H9 (cell line): Measurements from ENCODE around the gene FICD. TPM values are rescaled to one million over a fixed set of nuclear protein-coding genes. Genes with fewer than 3 reads are reported as not detected.

Experiments used
- DNase-seq: peaks from one replicate; pipeline ENCODE4 v3.0.0-alpha.2; 2017
- H2AFZ ChIP-seq: one replicate; pipeline ENCODE4 v1.6.1; 2013; ENCODE audit warnings: mild to moderate bottlenecking, low read length, control low read depth, moderate library complexity
- H2AK5ac ChIP-seq: 2 replicates; pipeline ENCODE4 v1.6.1; 2013; ENCODE audit warnings: low read length, control low read depth, mixed read lengths; ENCODE audit not compliant: insufficient read length
- H2BK120ac ChIP-seq: one replicate; pipeline ENCODE4 v1.6.1; 2013; ENCODE audit warnings: low read depth, mild to moderate bottlenecking, low read length, control low read depth, inconsistent platforms; ENCODE audit not compliant: poor library complexity, severe bottlenecking
- H2BK12ac ChIP-seq: 2 replicates; pipeline ENCODE4 v1.6.1; 2013; ENCODE audit warnings: low read length, control low read depth, mixed read lengths, low read depth; ENCODE audit not compliant: insufficient read length
- H2BK15ac ChIP-seq: 2 replicates; pipeline ENCODE4 v1.6.1; 2013; ENCODE audit warnings: low read depth, low read length, control low read depth
- H2BK20ac ChIP-seq: one replicate; pipeline ENCODE4 v1.6.1; 2013; ENCODE audit warnings: low read depth, mild to moderate bottlenecking, low read length, control low read depth, inconsistent platforms; ENCODE audit not compliant: poor library complexity, severe bottlenecking
- H2BK5ac ChIP-seq: 2 replicates; pipeline ENCODE4 v1.6.1; 2013; ENCODE audit warnings: low read length, control low read depth, mixed read lengths; ENCODE audit not compliant: insufficient read length
- H3K14ac ChIP-seq: 2 replicates; pipeline ENCODE4 v1.6.1; 2013; ENCODE audit warnings: low read length, control low read depth; ENCODE audit not compliant: insufficient read depth
- H3K18ac ChIP-seq: 2 replicates; pipeline ENCODE4 v1.6.1; 2013; ENCODE audit warnings: low read depth, mild to moderate bottlenecking, mixed read lengths, low read length, control low read depth; ENCODE audit not compliant: insufficient read length
- H3K23ac ChIP-seq: 2 replicates; pipeline ENCODE4 v1.6.1; 2013; ENCODE audit warnings: low read length, control low read depth, mixed read lengths, low read depth; ENCODE audit not compliant: insufficient read length
- H3K23me2 ChIP-seq: 2 replicates; pipeline ENCODE4 v1.6.1; 2013; ENCODE audit warnings: low read depth, mild to moderate bottlenecking, mixed read lengths, low read length, control low read depth; ENCODE audit not compliant: insufficient read length, poor library complexity, severe bottlenecking
- H3K27ac ChIP-seq: 2 replicates; pipeline ENCODE4 v1.5.1; 2013; ENCODE audit warnings: low read length, control low read depth, mixed read lengths, low read depth; ENCODE audit not compliant: insufficient read length
- H3K27me3 ChIP-seq: 2 replicates; pipeline ENCODE4 v1.6.1; 2013; ENCODE audit warnings: low read length, control low read depth, inconsistent platforms; ENCODE audit not compliant: insufficient read depth
- H3K4ac ChIP-seq: 2 replicates; pipeline ENCODE4 v1.6.1; 2013; ENCODE audit warnings: low read depth, mild to moderate bottlenecking, control low read depth, inconsistent platforms, low read length, moderate library complexity
- H3K4me1 ChIP-seq: 2 replicates; pipeline ENCODE4 v1.6.1; 2013; ENCODE audit warnings: low read length, control low read depth, inconsistent platforms; ENCODE audit not compliant: insufficient read depth
- H3K4me2 ChIP-seq: 2 replicates; pipeline ENCODE4 v1.6.1; 2013; ENCODE audit warnings: low read length, control low read depth, mixed read lengths; ENCODE audit not compliant: insufficient read length, insufficient read depth
- H3K56ac ChIP-seq: 2 replicates; pipeline ENCODE4 v1.6.1; 2013; ENCODE audit warnings: low read depth, mild to moderate bottlenecking, mixed read lengths, low read length, control low read depth; ENCODE audit not compliant: insufficient read length
- H3K79me1 ChIP-seq: 2 replicates; pipeline ENCODE4 v1.6.1; 2013; ENCODE audit warnings: low read depth, mild to moderate bottlenecking, moderate library complexity, low read length, control low read depth, inconsistent platforms; ENCODE audit not compliant: insufficient read depth, poor library complexity, severe bottlenecking
- H3K79me2 ChIP-seq: 2 replicates; pipeline ENCODE4 v1.6.1; 2013; ENCODE audit warnings: low read length, control low read depth, inconsistent platforms; ENCODE audit not compliant: insufficient read depth
- H3K9ac ChIP-seq: 2 replicates; pipeline ENCODE4 v1.6.1; 2013; ENCODE audit warnings: low read length, control low read depth, mixed read lengths; ENCODE audit not compliant: insufficient read length; ENCODE audit errors: extremely low read depth
- H3K9me3 ChIP-seq: one replicate; pipeline ENCODE4 v1.6.1; 2013; ENCODE audit warnings: low read depth, low read length, inconsistent platforms; ENCODE audit not compliant: control insufficient read depth
- H3T11ph ChIP-seq: one replicate; pipeline ENCODE4 v1.6.1; 2013; ENCODE audit warnings: mild to moderate bottlenecking, low read length, control low read depth, inconsistent platforms
- H4K20me1 ChIP-seq: one replicate; pipeline ENCODE4 v1.6.1; 2013; ENCODE audit not compliant: control insufficient read depth, insufficient read length, insufficient read depth
- H4K5ac ChIP-seq: 2 replicates; pipeline ENCODE4 v1.6.1; 2013; ENCODE audit warnings: low read depth, mild to moderate bottlenecking, mixed read lengths, low read length, control low read depth; ENCODE audit not compliant: insufficient read length
- H4K8ac ChIP-seq: replicated peaks from 2 replicates; pipeline ENCODE4 v1.6.1; 2013; ENCODE audit warnings: low read length, control low read depth, mixed read lengths, low read depth; ENCODE audit not compliant: insufficient read length
- H4K91ac ChIP-seq: 2 replicates; pipeline ENCODE4 v1.6.1; 2013; ENCODE audit warnings: low read depth, mild to moderate bottlenecking, moderate library complexity, mixed read lengths, low read length, control low read depth; ENCODE audit not compliant: insufficient read length
- H3K27ac Mint-ChIP-seq, 3 experiments: 2 replicates in 2 of 3; 3 replicates in 1 of 3; pipeline ENCODE4 v1.8.0; 2020 to 2021; ENCODE audit warnings: mixed read lengths in 3 of 3, mild to moderate bottlenecking in 1 of 3, moderate library complexity in 1 of 3
- H3K27me3 Mint-ChIP-seq: 2 replicates; pipeline ENCODE4 v1.8.0; 2021; ENCODE audit warnings: low read depth, mild to moderate bottlenecking, moderate library complexity, mixed read lengths
- H3K36me3 Mint-ChIP-seq, 3 experiments: 2 replicates in 2 of 3; 3 replicates in 1 of 3; pipeline ENCODE4 v1.8.0; 2020 to 2021; ENCODE audit warnings: low read depth in 3 of 3, mixed read lengths in 3 of 3; ENCODE audit not compliant: insufficient read depth in 1 of 3
- H3K4me1 Mint-ChIP-seq, 2 experiments: 2 replicates each; pipeline ENCODE4 v1.8.0; 2020; ENCODE audit warnings: mixed read lengths in 2 of 2
- H3K4me3 Mint-ChIP-seq, 2 experiments: 2 replicates in 1 of 2; 3 replicates in 1 of 2; pipeline ENCODE4 v1.8.0; 2020 to 2021; ENCODE audit warnings: mild to moderate bottlenecking in 2 of 2, mixed read lengths in 2 of 2, moderate library complexity in 1 of 2
- H3K9me3 Mint-ChIP-seq, 2 experiments: 2 replicates in 1 of 2; 3 replicates in 1 of 2; pipeline ENCODE4 v1.8.0; 2020; ENCODE audit warnings: mild to moderate bottlenecking in 2 of 2, mixed read lengths in 2 of 2, moderate library complexity in 1 of 2
- CTCF ChIP-seq: fragments of 200-600 bp; sonication (generic); conservative IDR thresholded peaks from 3 replicates; pipeline ENCODE4 v1.8.0; 2021; ENCODE audit warnings: antibody characterized with exemption, mild to moderate bottlenecking
- WGBS: extraction: QIAGEN DNeasy Blood & Tissue Kit; methylation state at CpG from one replicate; pipeline ENCODE4 v1.1.7; 2013; ENCODE audit warnings: missing lambda C conversion rate, low lambda C conversion rate, mixed read lengths; ENCODE audit not compliant: insufficient read length; ENCODE audit errors: extremely low coverage; 5-methylcytosine and 5-hydroxymethylcytosine counted together
- total RNA-seq: library from RNA; stranded (reverse); gene quantifications from 2 replicates; pipeline ENCODE4 v1.2.1, GENCODE V29; 2021

Gene FICD
- total RNA-seq, 1 experiment from 2014 or later: 5.1 TPM

GRCh38 chr12:108559007-108559655, 44.1 kb downstream of the FICD start:
- Histone ChIP-seq H3K23ac (no peak overlapping the region), H3K4me1 (peaks cover 2% of the 10 kb centered on the region; the same call in 1 of the 2 replicates), H2BK15ac (no peak overlapping the region), H3K9ac (no peak overlapping the region), H3K56ac (no peak overlapping the region), H3K27ac (no peak overlapping the region), H3K18ac (no peak overlapping the region), H3K23me2 (peaks cover 18% of the 10 kb centered on the region), H2BK20ac (no peak overlapping the region), H3K79me2 (peaks cover 51% of the 10 kb centered on the region), H2BK120ac (no peak overlapping the region), H2BK5ac (no peak overlapping the region), H3T11ph (no peak overlapping the region), H2BK12ac (no peak overlapping the region), H3K79me1 (peaks cover 3% of the 10 kb centered on the region), H2AK5ac (no peak overlapping the region), H3K27me3 (no peaks in the 10 kb centered on the region), H2AFZ (no peak overlapping the region), H3K4me2 (peak overlapping the region; percentile 80), H3K9me3 (no peaks in the 10 kb centered on the region), H4K8ac (no peak overlapping the region), H3K14ac (no peak overlapping the region), H3K4ac (no peak overlapping the region), H4K5ac (no peak overlapping the region), H4K91ac (no peak overlapping the region), H4K20me1 (no peaks in the 10 kb centered on the region)
- no peak for TF ChIP-seq CTCF
- peaks cover 33 to 38% of the 10 kb centered on the region in 2 experiments for H3K4me1 Mint-ChIP-seq
- peak overlapping the region; percentile 100 for H3K4me3 Mint-ChIP-seq
- H3K9me3 Mint-ChIP-seq: peaks cover 0 to 3% of the 10 kb centered on the region in 2 experiments; a peak in 2 of 5 replicates
- WGBS: no CpG with 5 or more reads among the region's 14 CpGs
- peak overlapping the region in 1 of 3 experiments; percentile 100; a peak in 1 of 7 replicates for H3K27ac Mint-ChIP-seq
- H3K36me3 Mint-ChIP-seq: peaks cover 7 to 30% (median 29%) of the 10 kb centered on the region in 3 experiments; a peak in 6 of 7 replicates
- H3K27me3 Mint-ChIP-seq: no peaks in the 10 kb centered on the region
- no peak for DNase-seq
